Smooth muscle cell (in vitro differentiated cells): ENCODE results near the gene GHRHR. TPM values are rescaled to one million over a fixed set of nuclear protein-coding genes. Genes with fewer than 3 reads are reported as not detected.

Experiments
- DNase-seq: peaks from one replicate; lab custom pipeline; 2025; ENCODE audit not compliant: unreplicated experiment; lab: John Stamatoyannopoulos, UW
- H2AFZ ChIP-seq: fragments of 200-600 bp; sonication (generic); 2 replicates; pipeline ENCODE4 v1.6.0; 2016; ENCODE audit warnings: antibody characterized with exemption, low read depth, mild to moderate bottlenecking
- H3F3A ChIP-seq: fragments of 200-600 bp; sonication (generic); 2 replicates; pipeline ENCODE4 v1.6.0; 2017; ENCODE audit warnings: antibody characterized with exemption, low read depth
- H3K27ac ChIP-seq: fragments of 200-600 bp; sonication (generic); 2 replicates; pipeline ENCODE4 v1.5.1; 2016; ENCODE audit warnings: low read depth, mild to moderate bottlenecking
- H3K27me3 ChIP-seq: fragments of 200-600 bp; sonication (generic); 2 replicates; pipeline ENCODE4 v1.6.1; 2016; ENCODE audit warnings: low read depth, mild to moderate bottlenecking
- H3K36me3 ChIP-seq: fragments of 200-600 bp; sonication (generic); 2 replicates; pipeline ENCODE4 v1.5.1; 2016; ENCODE audit warnings: low read depth
- H3K4me1 ChIP-seq: fragments of 200-600 bp; sonication (generic); 2 replicates; pipeline ENCODE4 v1.5.1; 2016; ENCODE audit warnings: low read depth
- H3K4me2 ChIP-seq: fragments of 200-600 bp; sonication (generic); 2 replicates; pipeline ENCODE4 v1.6.0; 2016; ENCODE audit warnings: mild to moderate bottlenecking
- H3K4me3 ChIP-seq: fragments of 200-600 bp; sonication (generic); 2 replicates; pipeline ENCODE4 v1.5.1; 2016; ENCODE audit warnings: mild to moderate bottlenecking
- H3K79me2 ChIP-seq: fragments of 200-600 bp; sonication (generic); 2 replicates; pipeline ENCODE4 v1.6.0; 2016; ENCODE audit warnings: low read depth, mild to moderate bottlenecking
- H3K9ac ChIP-seq: fragments of 200-600 bp; sonication (generic); 2 replicates; pipeline ENCODE4 v1.6.0; 2016; ENCODE audit warnings: low read depth
- H3K9me3 ChIP-seq: fragments of 200-600 bp; sonication (generic); replicated peaks from 2 replicates; pipeline ENCODE4 v1.5.1; 2016; ENCODE audit warnings: low read depth
- H4K20me1 ChIP-seq: fragments of 200-600 bp; sonication (generic); 2 replicates; pipeline ENCODE4 v1.6.0; 2016; ENCODE audit warnings: low read depth
- CTCF ChIP-seq: fragments of 200-600 bp; sonication (generic); IDR thresholded peaks from 2 replicates; pipeline ENCODE4 v1.5.1; 2017; ENCODE audit warnings: borderline replicate concordance, mild to moderate bottlenecking, antibody characterized with exemption; ENCODE audit not compliant: insufficient read depth, poor library complexity, severe bottlenecking
- WGBS: methylation state at CpG from one replicate; pipeline ENCODE4 v1.1.7; 2016; ENCODE audit warnings: low lambda C conversion rate; 5-methylcytosine and 5-hydroxymethylcytosine counted together
- polyA plus RNA-seq: library from polyadenylated mRNA; unstranded; fragments of >200 nt; fragmentation: Nextera tagmentation; extraction: Ambion mirVana; gene quantifications from 2 replicates; pipeline ENCODE4 v1.2.1, GENCODE V29; 2016
- total RNA-seq: library from RNA; depleted of rRNA; stranded (reverse); fragments of >200 nt; gene quantifications from 2 replicates; pipeline ENCODE4 v1.2.3, GENCODE V29; 2014

The GHRHR gene
- total and polyA plus RNA-seq, 2 experiments from 2014 or later, result not detected

GRCh38 chr7:30968294-30968693, 4.5 kb downstream of the GHRHR start:
- 97% methylated on average over 2 of the region's 2 CpGs for WGBS
- Histone ChIP-seq H3K9ac (no peak overlapping the region), H3K27ac (no peak overlapping the region), H3K9me3 (no peaks in the 10 kb centered on the region), H3K27me3 (peaks cover 21% of the 10 kb centered on the region), H3K4me2 (no peak overlapping the region), H3K4me1 (no peaks in the 10 kb centered on the region), H3K79me2 (no peaks in the 10 kb centered on the region), H3K4me3 (no peak overlapping the region), H4K20me1 (no peaks in the 10 kb centered on the region), H3K36me3 (no peaks in the 10 kb centered on the region), H3F3A (no peaks in the 10 kb centered on the region), H2AFZ (no peak overlapping the region)
- TF ChIP-seq CTCF, result no peak
- no peak for DNase-seq

- 81% methylated on average over 7 of the region's 7 CpGs for WGBS
These were observed 5.2 kb downstream of the GHRHR start for GRCh38 chr7:30968747-30969603.

GRCh38 chr7:30969604-30969970, 5.8 kb downstream of the GHRHR start:
- Histone ChIP-seq H4K20me1 (no peaks in the 10 kb centered on the region), H3K9me3 (no peaks in the 10 kb centered on the region), H3K4me1 (no peaks in the 10 kb centered on the region), H3K36me3 (no peaks in the 10 kb centered on the region), H3K27me3 (peaks cover 21% of the 10 kb centered on the region), H3K79me2 (no peaks in the 10 kb centered on the region), H3K27ac (no peak overlapping the region), H3F3A (no peaks in the 10 kb centered on the region), H3K4me2 (no peak overlapping the region), H2AFZ (no peak overlapping the region), H3K4me3 (no peak overlapping the region), H3K9ac (no peak overlapping the region)
- 92% methylated on average over 1 of the region's 1 CpG for WGBS
- no peak for DNase-seq
- TF ChIP-seq CTCF, result no peak

More at GRCh38 chr7:30968747-30969603, 5.2 kb downstream of the GHRHR start:
- H2AFZ ChIP-seq, result no peak overlapping the region
- no peak overlapping the region for H3K4me2 ChIP-seq
- no peaks in the 10 kb centered on the region for H4K20me1 ChIP-seq
- H3F3A ChIP-seq, result no peaks in the 10 kb centered on the region
- no peaks in the 10 kb centered on the region for H3K36me3 ChIP-seq
- H3K27ac ChIP-seq, result no peak overlapping the region
- no peak overlapping the region for H3K4me3 ChIP-seq
- DNase-seq, result no peak
- no peak overlapping the region for H3K9ac ChIP-seq
- H3K9me3 ChIP-seq, result no peaks in the 10 kb centered on the region
- no peak for TF ChIP-seq CTCF
- H3K4me1 ChIP-seq, result no peaks in the 10 kb centered on the region
- H3K79me2 ChIP-seq, result no peaks in the 10 kb centered on the region
- peaks cover 21% of the 10 kb centered on the region for H3K27me3 ChIP-seq

- peaks cover 21% of the 10 kb centered on the region for H3K27me3 ChIP-seq
- H4K20me1 ChIP-seq, result no peaks in the 10 kb centered on the region
- WGBS, result 92% methylated on average over 5 of the region's 5 CpGs
- no peaks in the 10 kb centered on the region for H3K9me3 ChIP-seq
- no peaks in the 10 kb centered on the region for H3K36me3 ChIP-seq
- no peak overlapping the region for H2AFZ ChIP-seq
- no peak overlapping the region for H3K9ac ChIP-seq
- H3F3A ChIP-seq, result no peaks in the 10 kb centered on the region
- H3K79me2 ChIP-seq, result no peaks in the 10 kb centered on the region
- no peak for DNase-seq
- H3K4me3 ChIP-seq, result no peak overlapping the region
- no peak overlapping the region for H3K27ac ChIP-seq
- H3K4me1 ChIP-seq, result no peaks in the 10 kb centered on the region
- no peak overlapping the region for H3K4me2 ChIP-seq
- no peak for TF ChIP-seq CTCF
These were observed 6.3 kb downstream of the GHRHR start for GRCh38 chr7:30970074-30970473.
